Fibroblast of mammary gland (primary cell): ENCODE data around the gene RASGRP3.

Source experiments
- DNase-seq: peaks from one replicate; pipeline ENCODE4 v3.0.0-alpha.2; 2010; ENCODE audit warnings: low read depth
- H3K4me3 ChIP-seq: 2 replicates; pipeline ENCODE4 v1.5.1; 2011; ENCODE audit warnings: low read depth, mild to moderate bottlenecking, low read length, moderate library complexity; ENCODE audit not compliant: control insufficient read depth
- CTCF ChIP-seq: conservative IDR thresholded peaks from 2 replicates; pipeline ENCODE4 v1.5.1; 2011; ENCODE audit warnings: low read depth, low read length, inconsistent platforms; ENCODE audit not compliant: control insufficient read depth, insufficient read depth

The RASGRP3 gene

GRCh38 chr2:33528441-33528950 is 52.0 kb downstream of the RASGRP3 start:
- no peak for TF ChIP-seq CTCF
- no peak overlapping the region for H3K4me3 ChIP-seq
- DNase-seq = no peak

- no peak overlapping the region for H3K4me3 ChIP-seq
- no peak for TF ChIP-seq CTCF
- peak; percentile 95 for DNase-seq
Observed at GRCh38 chr2:33529771-33530481, 53.5 kb downstream of the RASGRP3 start.

- no peak for TF ChIP-seq CTCF
- H3K4me3 ChIP-seq = no peak overlapping the region
- peak; percentile 50 for DNase-seq
Observed at GRCh38 chr2:33530690-33531548, 54.5 kb downstream of the RASGRP3 start.

- no peak for TF ChIP-seq CTCF
- DNase-seq = peak; percentile 57
- no peak overlapping the region for H3K4me3 ChIP-seq
Observed at GRCh38 chr2:33531549-33532059, 55.2 kb downstream of the RASGRP3 start.

GRCh38 chr2:33532146-33532545 is 55.7 kb downstream of the RASGRP3 start:
- no peak for TF ChIP-seq CTCF
- H3K4me3 ChIP-seq = no peak overlapping the region
- no peak for DNase-seq

GRCh38 chr2:33532966-33533365 is 56.5 kb downstream of the RASGRP3 start:
- DNase-seq = no peak
- no peak for TF ChIP-seq CTCF
- no peak overlapping the region for H3K4me3 ChIP-seq
